Measurements from ENCODE around the gene GALNT5. TPM values are rescaled to one million over a fixed set of nuclear protein-coding genes. Genes with fewer than 3 reads are reported as not detected.
"Not testable (repeated sequence)": the region's sequence is repeated elsewhere in the genome, so short reads cannot be mapped to it uniquely, and the experiment has no call there.

Gene GALNT5
- total RNA-seq, 1 donor from 2014 or later, result 0.80 TPM

DNA sequence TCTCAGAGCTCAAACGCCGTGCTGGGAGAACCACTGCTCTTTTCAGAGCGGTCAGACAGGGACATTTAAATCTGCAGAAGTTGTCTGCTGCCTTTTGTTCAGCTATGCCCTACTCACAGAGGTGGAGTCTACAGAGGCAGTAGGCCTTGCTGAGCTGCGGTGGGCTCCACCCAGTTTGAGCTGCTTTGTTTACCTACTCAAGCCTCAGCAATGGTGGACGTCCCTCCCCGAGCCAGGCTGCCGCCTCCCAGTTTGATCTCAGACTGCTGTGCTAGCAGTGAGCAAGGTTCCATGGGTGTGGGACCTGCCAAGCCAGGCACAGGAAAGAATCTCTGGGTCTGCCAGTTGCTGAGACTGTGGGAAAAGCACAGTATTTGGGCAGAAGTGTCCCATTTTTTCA, 21.8 kb downstream of the GALNT5 start:
- DNase-seq (ENCODE audit: low spot score); intact Hi-C loops (cut with DNase I); ATAC-seq: not testable (repeated sequence)

DNA sequence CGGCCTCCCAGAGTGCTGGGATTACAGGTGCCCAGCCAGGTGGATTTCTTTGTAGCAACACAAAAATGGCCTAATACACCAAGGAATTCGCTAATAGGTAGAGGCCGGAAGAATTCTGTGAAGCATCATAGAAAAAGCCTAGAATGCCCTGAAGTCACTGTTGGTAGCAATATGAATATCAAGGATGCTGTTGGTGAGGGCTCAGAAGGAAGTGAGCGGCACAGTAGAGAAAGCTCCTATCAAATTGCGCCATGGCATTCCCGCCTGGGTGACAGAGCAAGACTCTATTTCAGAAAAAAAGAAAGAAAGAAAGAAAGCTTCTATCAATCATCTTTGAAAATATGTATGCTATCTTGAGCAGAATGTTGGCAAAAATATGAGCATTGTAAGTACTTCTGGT, 23.8 kb downstream of the GALNT5 start:
- no peak for DNase-seq (ENCODE audit: low spot score)
- ATAC-seq, result no peak
- intact Hi-C loops (cut with DNase I), result no loop called here

DNA sequence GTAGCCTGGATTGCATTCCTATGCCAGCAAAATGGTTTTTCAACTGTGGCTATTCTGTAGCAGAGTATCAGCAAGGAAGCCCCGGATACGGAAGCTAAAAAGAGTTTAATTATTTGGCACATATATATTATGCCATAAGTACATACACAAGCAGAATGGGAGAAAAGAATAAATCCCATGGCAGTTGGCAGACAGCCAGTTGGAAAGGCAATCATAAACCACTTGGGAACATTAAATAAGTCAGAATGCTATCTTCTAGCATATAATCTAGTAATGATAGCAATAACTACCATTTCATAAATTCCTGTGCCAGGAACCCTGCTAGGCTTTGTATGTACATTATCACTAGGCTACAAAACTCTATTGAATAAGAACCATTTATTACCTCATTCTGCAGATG, 26.0 kb downstream of the GALNT5 start:
- ATAC-seq, result no peak
- no peak for DNase-seq (ENCODE audit: low spot score)
- intact Hi-C loops (cut with DNase I), result no loop called here

DNA sequence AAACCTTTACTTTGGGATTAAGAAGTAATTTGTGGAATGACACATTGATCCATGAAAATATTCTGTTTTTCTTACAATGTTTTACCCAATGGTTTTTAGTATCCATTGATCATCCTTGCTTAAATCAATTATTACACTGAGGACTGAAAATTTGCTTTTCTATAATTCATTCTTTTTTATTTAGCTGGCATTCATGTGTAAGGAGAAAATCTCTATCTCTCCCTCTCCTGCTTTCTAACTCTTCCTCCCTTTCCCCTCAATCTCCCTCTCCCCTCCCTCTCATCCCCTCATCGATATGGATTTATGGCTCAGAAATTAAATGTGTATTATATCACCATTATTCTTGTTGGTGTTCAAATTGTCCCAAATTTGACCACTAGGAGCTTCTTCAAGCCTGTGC, 29.7 kb downstream of the GALNT5 start:
- intact Hi-C loops (cut with DNase I), result no loop called here
- DNase-seq (ENCODE audit: low spot score), result no peak

DNA sequence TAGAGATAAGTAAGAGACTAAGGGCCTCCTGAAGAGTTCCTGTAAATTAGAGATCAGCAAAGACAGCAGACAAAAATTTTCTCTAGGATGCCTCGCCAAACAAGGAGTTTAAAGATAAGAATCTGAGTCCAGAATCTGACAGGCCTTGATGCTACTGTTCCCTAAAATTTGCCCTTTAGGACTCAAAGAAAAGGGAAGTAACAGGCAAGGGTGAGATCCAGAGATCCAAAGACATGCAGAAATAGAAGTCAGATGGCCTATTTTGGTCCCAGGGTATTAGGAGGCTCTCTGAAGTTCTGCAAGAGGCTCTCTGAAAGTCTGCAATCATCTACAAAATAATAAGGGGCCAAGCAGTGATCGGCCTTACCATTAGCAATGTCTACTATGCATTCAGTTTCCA, 33.0 kb downstream of the GALNT5 start:
- no peak for DNase-seq (ENCODE audit: low spot score)
- intact Hi-C loops (cut with DNase I), result no loop called here
- no peak for ATAC-seq

More for the DNA sequence above, 29.7 kb downstream of the GALNT5 start:
- ATAC-seq, result no peak

DNA sequence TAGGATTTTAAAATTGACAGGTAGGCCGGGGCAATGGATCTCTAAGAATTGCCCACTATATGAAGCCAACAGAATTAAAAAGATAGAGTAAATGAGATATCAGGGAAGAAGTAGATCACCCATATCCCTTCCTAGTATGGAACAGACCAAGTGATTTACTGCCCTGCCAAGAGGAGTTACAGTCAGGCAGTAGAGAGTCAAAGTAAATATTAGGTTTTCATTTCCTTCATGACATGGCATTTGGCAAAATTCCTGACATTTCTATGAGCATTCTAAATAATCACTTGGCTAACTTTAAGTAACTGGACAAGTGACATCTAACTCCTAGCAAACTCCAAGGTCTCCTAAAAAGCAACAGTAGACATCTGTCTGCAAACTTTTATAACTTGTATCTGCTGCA, 33.5 kb downstream of the GALNT5 start:
- intact Hi-C loops (cut with DNase I), result no loop called here
- ATAC-seq, result no peak
- no peak for DNase-seq (ENCODE audit: low spot score)

DNA sequence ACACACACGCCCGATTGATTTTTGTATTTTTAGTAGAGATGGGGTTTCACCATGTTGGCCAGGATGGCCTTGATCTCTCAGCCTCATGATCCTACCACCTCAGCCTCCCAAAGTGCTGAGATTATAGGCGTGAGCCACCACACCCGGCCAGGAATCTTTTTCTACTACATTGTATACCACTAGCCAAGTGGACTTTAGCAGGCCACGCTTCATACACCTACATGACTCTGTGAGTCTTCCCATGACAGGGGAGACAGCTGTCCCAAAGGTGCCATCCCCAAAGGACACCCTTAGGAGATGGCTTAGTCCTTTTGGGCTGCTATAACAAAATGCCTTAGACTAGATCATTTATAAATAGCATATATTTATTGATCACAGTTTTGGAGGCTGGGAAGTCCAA, 35.3 kb downstream of the GALNT5 start:
- no peak for DNase-seq (ENCODE audit: low spot score)
- intact Hi-C loops (cut with DNase I), result no loop called here
- no peak for ATAC-seq

DNA sequence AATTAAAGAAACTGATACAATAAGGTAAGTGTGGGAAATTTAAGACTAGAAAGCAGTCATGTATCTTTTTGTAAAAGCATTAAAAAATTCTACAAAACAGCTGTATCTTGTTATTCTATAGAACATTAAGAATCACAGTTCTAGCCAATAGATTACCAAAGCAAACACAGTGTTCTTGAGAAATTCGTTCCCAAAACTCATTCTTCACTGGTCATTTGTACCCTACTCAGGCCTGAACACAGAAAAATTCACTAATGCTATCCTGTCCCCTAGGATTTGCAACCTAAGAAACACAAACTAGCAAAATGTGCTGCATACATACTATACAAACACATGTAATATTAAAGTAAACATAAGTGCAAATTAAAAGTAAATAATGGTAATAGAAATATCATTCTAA, 39.0 kb downstream of the GALNT5 start:
- DNase-seq (ENCODE audit: low spot score), result no peak
- ATAC-seq, result no peak
- intact Hi-C loops (cut with DNase I), result no loop called here

DNA sequence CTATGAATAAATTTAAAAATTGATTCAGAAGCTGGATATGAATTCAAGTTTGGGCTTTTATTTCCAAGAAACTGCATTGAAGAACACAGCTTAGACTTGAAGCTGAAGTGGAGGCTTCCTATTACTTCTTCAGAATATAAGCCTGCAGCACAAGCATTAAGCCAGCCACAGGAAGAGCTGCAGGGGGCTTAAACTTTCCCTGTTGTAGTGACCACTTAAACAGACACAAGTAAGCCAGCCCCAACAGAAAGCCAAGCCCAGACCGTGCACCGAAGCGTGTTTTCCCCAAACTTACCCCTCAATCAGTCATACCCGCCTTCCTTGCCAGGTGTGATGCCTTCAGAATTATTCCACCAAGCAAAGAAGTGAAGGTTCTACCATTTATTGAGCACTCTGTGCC, 39.5 kb downstream of the GALNT5 start:
- no peak for ATAC-seq
- intact Hi-C loops (cut with DNase I), result no loop called here

DNA sequence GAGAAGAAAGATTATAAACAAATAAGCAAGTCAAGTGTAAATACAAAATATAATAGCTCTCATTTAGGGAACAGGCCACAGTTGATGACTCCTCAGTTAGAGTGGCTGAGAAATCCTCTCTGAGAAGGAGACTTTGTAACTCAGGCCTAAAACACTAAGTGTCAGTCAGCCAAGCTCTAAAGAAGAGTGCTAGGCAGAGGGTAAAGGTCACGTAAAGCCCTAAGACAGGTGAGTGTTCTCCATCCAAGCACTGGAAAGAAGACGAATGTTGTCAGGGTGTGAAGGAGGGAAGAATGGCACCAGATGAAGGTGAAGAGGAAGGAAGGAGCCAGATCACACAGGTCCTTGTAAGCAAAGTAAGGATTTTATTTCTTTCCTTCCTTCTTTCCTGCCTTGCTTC, 43.8 kb downstream of the GALNT5 start:
- DNase-seq (ENCODE audit: low spot score) (no peak), ATAC-seq (no peak)
- intact Hi-C loops (cut with DNase I), result no loop called here

More for the DNA sequence above, 39.5 kb downstream of the GALNT5 start:
- no peak for DNase-seq (ENCODE audit: low spot score)

DNA sequence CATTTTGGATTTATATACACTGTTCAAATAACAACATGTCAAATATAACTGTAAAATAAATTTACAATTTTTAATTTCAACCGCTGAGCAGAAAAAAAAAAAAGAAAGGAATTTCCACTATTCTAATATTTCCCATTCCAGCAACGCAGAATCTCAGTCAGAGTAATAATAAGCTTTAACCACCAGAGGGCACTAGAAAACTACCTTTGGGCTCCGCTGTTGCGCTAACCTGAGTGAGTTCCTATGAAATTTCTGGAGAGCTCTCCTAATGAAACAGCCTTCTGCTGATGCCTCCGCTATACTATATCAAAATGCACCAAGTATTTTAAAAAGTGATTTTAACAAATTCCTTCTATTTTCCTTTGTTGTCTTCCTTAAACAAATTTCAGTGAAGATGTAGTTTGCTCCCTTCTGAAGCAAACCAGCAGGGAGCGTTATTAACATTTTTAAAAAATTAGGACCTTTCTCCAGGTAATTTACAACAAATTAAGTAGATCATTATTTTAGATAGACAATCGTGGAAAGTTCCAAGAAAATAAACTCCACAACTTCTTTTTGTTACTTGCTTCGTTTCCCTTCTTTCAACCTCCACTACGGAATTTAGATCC, 45.1 kb downstream of the GALNT5 start:
- ATAC-seq (peak; percentile 79), DNase-seq (ENCODE audit: low spot score) (no peak)
- intact Hi-C loops (cut with DNase I), result no loop called here

DNA sequence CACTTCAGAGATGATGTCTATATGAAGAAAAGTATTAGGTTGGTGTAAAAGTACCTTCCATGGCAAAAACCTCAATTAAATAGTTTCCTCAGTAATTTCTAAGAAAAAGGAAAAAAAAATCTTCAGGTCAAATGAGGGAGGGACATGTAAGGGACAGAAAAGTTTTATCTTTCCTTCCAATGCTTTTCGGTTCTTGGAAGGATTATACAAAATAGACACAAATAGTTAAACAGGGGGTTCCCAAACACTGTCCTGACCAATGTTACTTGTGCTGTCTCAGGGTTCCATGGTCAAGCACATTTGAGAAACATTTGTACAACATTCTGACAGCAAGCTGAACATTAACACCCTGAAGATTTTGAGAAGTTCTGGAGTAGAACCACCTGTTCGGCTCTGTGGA, 46.1 kb downstream of the GALNT5 start:
- intact Hi-C loops (cut with DNase I), result no loop called here
- DNase-seq (ENCODE audit: low spot score) (no peak), ATAC-seq (no peak)

DNA sequence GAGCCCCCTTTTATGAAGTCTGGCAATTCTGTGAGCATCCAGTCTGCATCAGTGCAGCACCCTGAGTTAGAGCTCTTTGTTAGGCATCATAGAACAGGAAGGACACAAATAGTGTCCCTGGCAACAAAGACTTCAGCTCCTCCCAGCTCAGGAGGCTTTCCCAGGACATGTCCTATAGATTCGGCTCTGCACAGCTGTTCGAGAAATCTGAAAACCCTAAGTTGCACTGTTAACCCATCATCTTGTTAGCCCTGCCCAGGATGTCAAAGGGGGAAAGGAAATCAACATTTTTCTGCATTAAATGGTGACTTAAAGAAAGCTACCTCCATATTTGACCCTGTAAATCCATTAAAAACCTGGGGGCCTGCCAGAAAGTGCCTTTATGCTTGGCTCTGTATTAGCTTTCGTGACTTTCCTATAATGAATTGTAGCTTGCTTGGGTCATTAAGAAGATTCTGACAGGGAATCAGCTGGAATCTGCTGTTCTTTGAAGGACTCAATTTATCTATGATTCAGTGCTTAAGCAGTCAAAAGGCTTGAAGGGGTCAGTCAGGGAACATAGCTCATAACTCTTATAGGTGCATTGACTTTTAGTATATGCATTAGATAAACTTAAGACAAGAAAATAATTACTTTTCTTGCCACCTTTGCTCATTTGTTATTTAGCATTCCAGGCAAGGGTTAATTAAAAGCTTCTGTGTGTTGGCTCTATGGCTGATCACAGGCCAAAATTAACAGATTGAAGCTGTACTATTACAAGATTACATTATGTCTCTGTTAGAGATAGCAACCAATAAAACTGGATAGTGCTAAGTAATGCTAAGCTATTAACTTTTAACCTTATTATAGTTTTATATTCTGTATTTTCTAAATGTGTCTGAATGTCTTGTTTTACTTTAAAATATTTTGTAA, 47.6 kb downstream of the GALNT5 start:
- DNase-seq (ENCODE audit: low spot score), result no peak
- intact Hi-C loops (cut with DNase I), result no loop called here
- ATAC-seq, result no peak

DNA sequence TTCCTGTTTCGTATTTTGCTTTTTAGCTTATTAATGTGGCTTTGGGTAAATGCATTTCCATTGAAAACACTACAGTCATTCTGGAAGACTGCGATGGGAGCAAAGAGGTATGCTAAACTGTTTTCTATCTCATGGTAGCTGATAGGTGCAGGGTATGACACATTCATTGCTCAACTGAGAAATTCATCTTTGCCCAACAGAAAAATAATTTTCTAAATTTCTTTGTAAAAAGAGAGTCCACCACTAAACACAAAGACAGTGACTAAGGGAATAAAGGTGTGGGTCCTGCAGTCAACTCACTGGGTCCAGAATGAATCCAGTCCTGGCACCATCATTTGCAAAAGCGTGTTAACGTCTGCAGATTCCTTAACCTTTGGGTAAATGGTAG, 48.2 kb downstream of the GALNT5 start:
- intact Hi-C loops (cut with DNase I), result no loop called here
- ATAC-seq (no peak), DNase-seq (ENCODE audit: low spot score) (no peak)

DNA sequence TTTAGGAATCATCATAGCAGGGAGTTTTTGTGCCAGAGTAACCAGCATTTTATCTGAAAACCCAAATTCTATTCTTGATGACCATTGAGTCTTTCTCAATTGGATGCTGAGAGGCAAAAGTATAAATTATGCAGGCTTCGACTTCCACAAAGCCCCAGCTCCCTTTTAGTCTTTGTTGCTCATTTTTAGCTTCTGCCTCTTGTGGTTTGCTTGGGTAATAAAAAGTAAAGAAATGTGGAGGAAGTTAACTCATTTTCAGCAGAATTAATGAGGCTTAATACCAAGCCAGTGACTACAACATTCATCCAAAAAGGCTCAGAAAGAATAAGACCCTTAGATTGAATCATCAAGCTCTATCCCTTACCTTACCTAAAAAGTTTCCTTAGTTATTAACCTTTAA, 49.5 kb downstream of the GALNT5 start:
- no peak for ATAC-seq

DNA sequence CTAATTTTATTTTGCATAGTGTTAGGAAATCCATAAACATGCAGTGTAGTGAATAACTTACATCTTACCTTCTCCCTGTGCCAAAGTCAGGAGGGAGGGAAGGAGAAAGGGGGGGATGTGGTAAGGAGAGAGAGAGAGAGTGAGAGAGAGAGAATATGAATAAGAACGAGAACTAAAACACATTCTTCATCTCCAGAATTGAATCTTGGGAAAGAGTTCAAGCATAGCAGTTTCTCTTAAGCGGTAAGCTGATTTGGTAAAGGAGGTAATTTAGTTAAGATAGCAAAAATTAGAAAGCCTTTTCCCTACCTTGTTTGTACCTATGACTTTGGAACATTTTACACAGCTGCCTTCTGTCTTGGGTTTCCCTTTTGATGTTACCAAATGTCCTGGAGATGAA, 52.4 kb downstream of the GALNT5 start:
- ATAC-seq, result no peak
- intact Hi-C loops (cut with DNase I), result no loop called here
- DNase-seq (ENCODE audit: low spot score), result no peak

More for the DNA sequence above, 49.5 kb downstream of the GALNT5 start:
- no peak for DNase-seq (ENCODE audit: low spot score)
- intact Hi-C loops (cut with DNase I), result no loop called here

DNA sequence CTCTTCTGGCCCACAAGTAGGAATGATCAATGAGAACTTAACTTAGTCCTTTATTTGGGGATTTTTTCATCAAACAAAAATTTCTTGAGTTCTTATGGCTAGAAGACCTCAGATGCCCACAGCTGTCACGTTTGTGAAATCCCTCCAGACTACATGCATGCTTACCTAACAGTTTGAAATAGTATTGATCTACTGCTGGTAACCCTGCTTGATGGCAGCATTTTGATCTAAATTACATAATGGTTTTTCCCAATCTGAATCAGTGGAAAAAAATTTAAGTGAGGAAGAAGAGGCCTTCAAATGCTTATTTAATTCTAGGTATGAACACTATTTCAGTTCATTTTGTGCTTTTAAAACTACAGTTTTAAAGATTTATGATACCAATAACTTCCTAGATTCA, 54.2 kb downstream of the GALNT5 start:
- ATAC-seq (no peak), DNase-seq (ENCODE audit: low spot score) (no peak)
- intact Hi-C loops (cut with DNase I), result no loop called here

DNA sequence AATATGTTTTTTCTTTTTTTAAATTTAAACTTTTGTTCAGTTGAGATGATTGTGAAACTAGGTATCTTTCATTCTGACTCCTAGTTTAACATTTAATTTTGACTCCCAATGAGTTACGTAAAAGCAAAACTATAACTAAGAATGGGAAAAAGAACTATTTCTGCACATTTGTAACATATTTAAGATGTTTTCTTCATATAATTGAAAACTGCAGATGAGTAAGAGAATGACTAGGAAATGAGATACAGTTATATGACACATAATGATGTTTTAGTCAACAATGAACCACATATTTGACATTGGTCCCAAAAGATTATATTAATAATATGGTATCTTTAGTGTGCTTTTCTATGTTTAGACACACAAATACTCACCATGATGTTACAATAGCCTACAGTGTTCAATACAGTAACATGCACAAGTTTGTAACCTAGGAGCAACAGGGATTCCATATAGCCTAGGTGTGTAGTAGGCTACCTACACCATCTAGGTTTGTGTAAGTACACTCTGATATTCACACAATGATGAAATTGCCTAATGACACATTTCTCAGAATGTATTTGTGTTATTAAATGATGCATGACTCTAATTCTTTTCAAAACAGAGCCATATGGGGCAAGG, 55.5 kb downstream of the GALNT5 start:
- ATAC-seq (no peak), DNase-seq (ENCODE audit: low spot score) (no peak)
- intact Hi-C loops (cut with DNase I), result no loop called here

DNA sequence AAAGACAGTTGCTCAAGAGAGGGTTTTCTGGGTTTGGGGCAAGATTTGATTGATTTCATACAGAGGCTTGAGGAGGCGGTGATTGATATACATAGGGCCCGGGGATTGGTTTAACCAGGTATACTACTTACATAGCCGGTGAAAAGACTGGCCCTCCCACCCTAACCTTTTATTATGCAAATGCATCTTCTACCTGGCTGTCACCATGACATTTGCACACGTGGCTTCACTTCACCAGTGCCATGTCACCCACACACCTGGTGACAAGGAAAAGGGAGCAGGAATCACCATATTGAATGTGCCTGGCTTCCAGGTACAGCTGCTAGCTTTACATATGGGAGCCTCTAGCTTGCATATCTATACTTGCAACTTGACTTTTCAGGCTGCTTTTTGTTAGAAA, 58.4 kb downstream of the GALNT5 start:
- intact Hi-C loops (cut with DNase I), result no loop called here
- DNase-seq (ENCODE audit: low spot score) (no peak), ATAC-seq (no peak)

DNA sequence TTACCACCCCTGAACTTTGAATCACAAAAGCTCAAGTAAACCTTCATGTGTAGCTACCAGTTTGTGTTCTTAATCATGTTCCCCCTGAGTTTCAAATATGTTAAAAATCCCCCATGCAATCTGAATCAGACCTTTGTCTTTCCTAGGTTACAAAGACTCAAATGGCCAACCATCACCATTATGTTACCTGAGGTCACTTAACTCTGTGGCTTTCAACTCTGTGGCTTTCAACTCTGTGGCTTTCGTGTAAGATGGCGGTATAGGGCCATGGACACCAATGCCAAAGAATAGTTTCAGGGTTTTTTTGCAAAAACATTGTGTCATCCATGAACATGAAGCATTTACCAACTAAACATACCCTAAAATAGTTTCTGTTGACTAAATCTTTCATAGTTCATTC, 61.4 kb downstream of the GALNT5 start:
- intact Hi-C loops (cut with DNase I), result no loop called here

More for the DNA sequence above, 61.4 kb downstream of the GALNT5 start:
- ATAC-seq (no peak), DNase-seq (ENCODE audit: low spot score) (no peak)
